Activated naive CD4-positive, alpha-beta T cell treated with anti-CD3 and anti-CD28 coated beads for 36 hours (primary cell): ENCODE results near the gene ZIC4. TPM values are rescaled to one million over a fixed set of nuclear protein-coding genes. Genes with fewer than 3 reads are reported as not detected.

Experiments used
- CTCF ChIA-PET: fragments of 350-600 bp; sonication (Branson Sonifier 250); formaldehyde crosslinking; loops from one replicate; lab custom pipeline; 2021; ENCODE audit warnings: antibody characterized with exemption; lab: Charles Lee
- DNase-seq: peaks from one replicate; pipeline ENCODE4 v3.0.0-alpha.2; 2020
- H3K27ac Mint-ChIP-seq: one replicate; pipeline ENCODE4 v1.8.0; 2021; ENCODE audit warnings: mild to moderate bottlenecking, mixed read lengths
- H3K27me3 Mint-ChIP-seq: one replicate; pipeline ENCODE4 v1.8.0; 2021; ENCODE audit warnings: low read depth, mixed read lengths
- H3K36me3 Mint-ChIP-seq: one replicate; pipeline ENCODE4 v1.8.0; 2021; ENCODE audit warnings: low read depth, mixed read lengths
- H3K4me1 Mint-ChIP-seq: one replicate; pipeline ENCODE4 v1.8.0; 2021; ENCODE audit warnings: low read depth, mixed read lengths
- H3K4me3 Mint-ChIP-seq: one replicate; pipeline ENCODE4 v1.8.0; 2021; ENCODE audit warnings: mild to moderate bottlenecking, moderate library complexity, mixed read lengths
- H3K9me3 Mint-ChIP-seq: one replicate; pipeline ENCODE4 v1.8.0; 2021; ENCODE audit warnings: mixed read lengths
- intact Hi-C: fragments of 100-400 bp; cut with micrococcal nuclease; formaldehyde crosslinking; loops from one replicate; pipeline ENCODE4 v1.15.1; 2023
- total RNA-seq, 2 experiments: library from RNA; stranded (reverse); gene quantifications; one replicate each; pipeline ENCODE4 v1.2.3, GENCODE V29; 2021

ZIC4 gene
- total RNA-seq, 2 experiments from 2014 or later = not detected

- no peak for DNase-seq
- Mint-ChIP-seq H3K27me3 (peaks cover 67% of the 10 kb centered on the region), H3K4me3 (no peak overlapping the region), H3K36me3 (peaks cover 5% of the 10 kb centered on the region), H3K4me1 (peaks cover 5% of the 10 kb centered on the region), H3K9me3 (peaks cover 3% of the 10 kb centered on the region), H3K27ac (no peak overlapping the region)
- intact Hi-C loops = no loop called here
- CTCF ChIA-PET = no interaction called here
Measured at GRCh38 chr3:147422601-147423536, 16.5 kb upstream of the ZIC4 start.

GRCh38 chr3:147422196-147422595 is 15.9 kb upstream of the ZIC4 start:
- CTCF ChIA-PET = interaction anchor here (0.6 kb wide), 1 partner anchor 38 kb away, joined by 3 read pairs; no protein-coding TSS in a partner anchor

GRCh38 chr3:147421184-147421912 is 15.0 kb upstream of the ZIC4 start:
- peaks cover 3% of the 10 kb centered on the region for H3K9me3 Mint-ChIP-seq
- peaks cover 5% of the 10 kb centered on the region for H3K36me3 Mint-ChIP-seq
- H3K4me3 Mint-ChIP-seq = no peak overlapping the region
- H3K27ac Mint-ChIP-seq = no peak overlapping the region
- CTCF ChIA-PET = interaction anchor here (0.6 kb wide), 1 partner anchor 38 kb away, joined by 3 read pairs; no protein-coding TSS in a partner anchor
- DNase-seq = no peak
- peaks cover 75% of the 10 kb centered on the region for H3K27me3 Mint-ChIP-seq
- intact Hi-C loops = no loop called here
- peaks cover 5% of the 10 kb centered on the region for H3K4me1 Mint-ChIP-seq

More at GRCh38 chr3:147422196-147422595, 15.9 kb upstream of the ZIC4 start:
- Mint-ChIP-seq H3K9me3 (peaks cover 3% of the 10 kb centered on the region), H3K4me3 (no peak overlapping the region), H3K27me3 (peaks cover 71% of the 10 kb centered on the region), H3K4me1 (peaks cover 5% of the 10 kb centered on the region), H3K27ac (no peak overlapping the region), H3K36me3 (peaks cover 5% of the 10 kb centered on the region)
- intact Hi-C loops = no loop called here
- DNase-seq = no peak

- Mint-ChIP-seq H3K4me1 (peaks cover 5% of the 10 kb centered on the region), H3K36me3 (peaks cover 5% of the 10 kb centered on the region), H3K27me3 (peaks cover 82% of the 10 kb centered on the region), H3K9me3 (peaks cover 3% of the 10 kb centered on the region), H3K27ac (no peak overlapping the region), H3K4me3 (no peak overlapping the region)
- CTCF ChIA-PET = no interaction called here
- intact Hi-C loops = no loop called here
- DNase-seq = no peak
Measured at GRCh38 chr3:147420353-147421183, 14.2 kb upstream of the ZIC4 start.

GRCh38 chr3:147419781-147420224 is 13.5 kb upstream of the ZIC4 start:
- no peak overlapping the region for H3K27ac Mint-ChIP-seq
- CTCF ChIA-PET = no interaction called here
- H3K4me1 Mint-ChIP-seq = peaks cover 5% of the 10 kb centered on the region
- H3K36me3 Mint-ChIP-seq = peaks cover 5% of the 10 kb centered on the region
- peaks cover 3% of the 10 kb centered on the region for H3K9me3 Mint-ChIP-seq
- no peak for DNase-seq
- intact Hi-C loops = no loop called here
- no peak overlapping the region for H3K4me3 Mint-ChIP-seq
- peaks cover 82% of the 10 kb centered on the region for H3K27me3 Mint-ChIP-seq

GRCh38 chr3:147418808-147419701 is 12.7 kb upstream of the ZIC4 start:
- peaks cover 85% of the 10 kb centered on the region for H3K27me3 Mint-ChIP-seq
- peaks cover 5% of the 10 kb centered on the region for H3K36me3 Mint-ChIP-seq
- intact Hi-C loops = no loop called here
- H3K4me1 Mint-ChIP-seq = peaks cover 5% of the 10 kb centered on the region
- no peak overlapping the region for H3K27ac Mint-ChIP-seq
- H3K9me3 Mint-ChIP-seq = peaks cover 3% of the 10 kb centered on the region
- DNase-seq = no peak
- CTCF ChIA-PET = no interaction called here
- no peak overlapping the region for H3K4me3 Mint-ChIP-seq

GRCh38 chr3:147418371-147418781 is 12.0 kb upstream of the ZIC4 start:
- Mint-ChIP-seq H3K36me3 (peaks cover 7% of the 10 kb centered on the region), H3K4me3 (no peak overlapping the region), H3K9me3 (peaks cover 3% of the 10 kb centered on the region), H3K27ac (no peak overlapping the region), H3K27me3 (peaks cover 82% of the 10 kb centered on the region), H3K4me1 (peaks cover 8% of the 10 kb centered on the region)
- DNase-seq = no peak
- intact Hi-C loops = no loop called here
- CTCF ChIA-PET = no interaction called here

GRCh38 chr3:147417551-147418295 is 11.4 kb upstream of the ZIC4 start:
- intact Hi-C loops = no loop called here
- H3K27me3 Mint-ChIP-seq = peaks cover 81% of the 10 kb centered on the region
- no peak overlapping the region for H3K4me3 Mint-ChIP-seq
- peaks cover 4% of the 10 kb centered on the region for H3K9me3 Mint-ChIP-seq
- peaks cover 9% of the 10 kb centered on the region for H3K36me3 Mint-ChIP-seq
- CTCF ChIA-PET = no interaction called here
- peaks cover 13% of the 10 kb centered on the region for H3K4me1 Mint-ChIP-seq
- no peak overlapping the region for H3K27ac Mint-ChIP-seq
- no peak for DNase-seq

- intact Hi-C loops = no loop called here
- Mint-ChIP-seq H3K27me3 (peaks cover 79% of the 10 kb centered on the region), H3K36me3 (peaks cover 7% of the 10 kb centered on the region), H3K9me3 (peaks cover 6% of the 10 kb centered on the region), H3K27ac (no peak overlapping the region), H3K4me3 (no peak overlapping the region), H3K4me1 (peaks cover 16% of the 10 kb centered on the region)
- DNase-seq = no peak
- CTCF ChIA-PET = no interaction called here
Measured at GRCh38 chr3:147416931-147417330, 10.6 kb upstream of the ZIC4 start.

- H3K36me3 Mint-ChIP-seq = peaks cover 12% of the 10 kb centered on the region
- DNase-seq = no peak
- no peak overlapping the region for H3K27ac Mint-ChIP-seq
- H3K27me3 Mint-ChIP-seq = peaks cover 82% of the 10 kb centered on the region
- intact Hi-C loops = no loop called here
- CTCF ChIA-PET = no interaction called here
- H3K4me1 Mint-ChIP-seq = peaks cover 26% of the 10 kb centered on the region
- no peak overlapping the region for H3K4me3 Mint-ChIP-seq
- peaks cover 6% of the 10 kb centered on the region for H3K9me3 Mint-ChIP-seq
Measured at GRCh38 chr3:147415874-147416273, 9.5 kb upstream of the ZIC4 start.

- Mint-ChIP-seq H3K4me1 (peaks cover 29% of the 10 kb centered on the region), H3K36me3 (peaks cover 12% of the 10 kb centered on the region), H3K4me3 (no peak overlapping the region), H3K27me3 (peaks cover 80% of the 10 kb centered on the region), H3K27ac (no peak overlapping the region), H3K9me3 (peaks cover 6% of the 10 kb centered on the region)
- intact Hi-C loops = no loop called here
- CTCF ChIA-PET = no interaction called here
- no peak for DNase-seq
Measured at GRCh38 chr3:147415286-147415685, 8.9 kb upstream of the ZIC4 start.
